Measurements from ENCODE around the gene CCDC134. TPM values are rescaled to one million over a fixed set of nuclear protein-coding genes. Genes with fewer than 3 reads are reported as not detected.

The CCDC134 gene
- total and polyA plus RNA-seq, 7 donors: 2.2 to 7.8 (median 4.9) TPM

DNA sequence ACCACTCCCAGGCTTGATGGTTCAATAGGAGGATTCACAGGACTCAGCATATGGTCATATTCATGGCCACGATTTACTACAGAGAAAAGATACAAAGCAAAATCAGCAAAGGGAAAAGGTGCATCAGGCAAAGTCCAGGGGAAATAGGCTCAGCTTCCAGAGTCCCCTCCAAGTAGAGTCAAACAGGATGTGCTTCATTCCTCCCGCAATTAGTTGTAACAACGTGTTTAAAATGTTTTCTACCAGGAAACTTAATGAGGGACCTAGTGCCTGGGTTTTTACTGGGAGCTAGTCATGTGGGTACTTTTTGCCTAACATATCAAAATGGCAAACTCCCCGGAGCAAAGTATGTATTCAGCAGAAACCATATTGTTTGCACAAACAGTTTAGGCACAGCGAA, 17.5 kb downstream of the CCDC134 start:
- Histone ChIP-seq H3K4me3 (no peak overlapping the region), H3K9me3 (no peaks in the 10 kb centered on the region), H3K27me3 (ENCODE audit: insufficient read depth in 3 of 3, low read length in 2 of 3) (no peaks in the 10 kb centered on the region), H3K36me3 (ENCODE audit: insufficient read depth in 1 of 2, low read depth in 1 of 2) (peaks cover 0 to 14% of the 10 kb centered on the region in 2 donors), H3K4me1 (peaks cover 19% of the 10 kb centered on the region), H3K27ac (no peak overlapping the region)
- DNase-seq (no peak), ATAC-seq (no peak)
- 85 to 90% (median 88%) methylated on average over 5 of the region's 5 CpGs for WGBS, 3 donors
- TF ChIP-seq, protein P1, sequence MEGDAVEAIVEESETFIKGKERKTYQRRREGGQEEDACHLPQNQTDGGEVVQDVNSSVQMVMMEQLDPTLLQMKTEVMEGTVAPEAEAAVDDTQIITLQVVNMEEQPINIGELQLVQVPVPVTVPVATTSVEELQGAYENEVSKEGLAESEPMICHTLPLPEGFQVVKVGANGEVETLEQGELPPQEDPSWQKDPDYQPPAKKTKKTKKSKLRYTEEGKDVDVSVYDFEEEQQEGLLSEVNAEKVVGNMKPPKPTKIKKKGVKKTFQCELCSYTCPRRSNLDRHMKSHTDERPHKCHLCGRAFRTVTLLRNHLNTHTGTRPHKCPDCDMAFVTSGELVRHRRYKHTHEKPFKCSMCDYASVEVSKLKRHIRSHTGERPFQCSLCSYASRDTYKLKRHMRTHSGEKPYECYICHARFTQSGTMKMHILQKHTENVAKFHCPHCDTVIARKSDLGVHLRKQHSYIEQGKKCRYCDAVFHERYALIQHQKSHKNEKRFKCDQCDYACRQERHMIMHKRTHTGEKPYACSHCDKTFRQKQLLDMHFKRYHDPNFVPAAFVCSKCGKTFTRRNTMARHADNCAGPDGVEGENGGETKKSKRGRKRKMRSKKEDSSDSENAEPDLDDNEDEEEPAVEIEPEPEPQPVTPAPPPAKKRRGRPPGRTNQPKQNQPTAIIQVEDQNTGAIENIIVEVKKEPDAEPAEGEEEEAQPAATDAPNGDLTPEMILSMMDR (IDR thresholded peaks at IDR 0.05): no peak
- intact Hi-C loops (cut with DNase I): loop anchor here (10.0 kb wide), 2 partner anchors 247 to 257 kb away; partner anchors contain the start of genes NAGA (in 1 of the 2), PHETA2 (in 1 of the 2) and SMDT1 (in 1 of the 2)

DNA sequence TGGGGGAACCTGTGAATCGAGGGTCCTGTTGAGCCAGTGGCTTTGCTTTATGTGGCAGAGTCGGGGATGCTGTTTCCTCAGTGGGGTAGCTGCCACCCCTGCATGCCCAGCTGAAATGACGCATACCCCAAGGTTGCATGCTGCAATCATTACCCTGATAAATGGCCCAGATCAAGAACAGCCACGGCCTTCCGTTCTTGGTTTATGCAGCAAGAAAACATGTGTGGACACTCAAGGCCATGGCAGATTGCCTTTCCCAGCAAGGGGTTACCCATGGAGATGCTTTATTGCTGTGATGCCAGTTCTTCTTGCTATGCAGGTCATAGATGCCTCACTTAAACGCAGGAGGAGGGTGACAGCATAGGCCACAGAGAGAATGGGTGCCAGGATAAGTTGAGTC, 18.1 kb downstream of the CCDC134 start:
- TF ChIP-seq, protein P1 (IDR thresholded peaks at IDR 0.05): no peak
- H3K9me3 ChIP-seq: no peaks in the 10 kb centered on the region
- DNase-seq (no peak), ATAC-seq (no peak)
- no peak overlapping the region for H3K4me3 ChIP-seq
- intact Hi-C loops (cut with DNase I): loop anchor here (10.0 kb wide), 2 partner anchors 246 to 256 kb away; partner anchors contain the start of genes NAGA (in 1 of the 2), PHETA2 (in 1 of the 2) and SMDT1 (in 1 of the 2)
- WGBS, 3 donors: 90 to 93% (median 91%) methylated on average over 6 of the region's 6 CpGs
- peaks cover 0 to 9% of the 10 kb centered on the region in 2 donors for H3K36me3 ChIP-seq (ENCODE audit: insufficient read depth in 1 of 2, low read depth in 1 of 2)
- H3K27ac ChIP-seq: no peak overlapping the region
- no peaks in the 10 kb centered on the region for H3K27me3 ChIP-seq (ENCODE audit: insufficient read depth in 3 of 3, low read length in 2 of 3)
- peaks cover 19% of the 10 kb centered on the region for H3K4me1 ChIP-seq

GRCh38 chr22:41819257-41819656, 18.8 kb downstream of the CCDC134 start:
- Histone ChIP-seq H3K27ac (no peak overlapping the region), H3K27me3 (ENCODE audit: insufficient read depth in 3 of 3, low read length in 2 of 3) (no peaks in the 10 kb centered on the region), H3K36me3 (ENCODE audit: insufficient read depth in 1 of 2, low read depth in 1 of 2) (peaks cover 0 to 7% of the 10 kb centered on the region in 2 donors), H3K4me1 (peaks cover 19% of the 10 kb centered on the region), H3K9me3 (no peaks in the 10 kb centered on the region), H3K4me3 (no peak overlapping the region)
- no peak for DNase-seq
- 86 to 93% (median 92%) methylated on average over 4 of the region's 4 CpGs for WGBS, 3 donors
- intact Hi-C loops (cut with DNase I): loop anchor here (10.0 kb wide), 2 partner anchors 246 to 256 kb away; partner anchors contain the start of genes NAGA (in 1 of the 2), PHETA2 (in 1 of the 2) and SMDT1 (in 1 of the 2)
- TF ChIP-seq, protein P1 (IDR thresholded peaks at IDR 0.05): no peak
- ATAC-seq: no peak

DNA sequence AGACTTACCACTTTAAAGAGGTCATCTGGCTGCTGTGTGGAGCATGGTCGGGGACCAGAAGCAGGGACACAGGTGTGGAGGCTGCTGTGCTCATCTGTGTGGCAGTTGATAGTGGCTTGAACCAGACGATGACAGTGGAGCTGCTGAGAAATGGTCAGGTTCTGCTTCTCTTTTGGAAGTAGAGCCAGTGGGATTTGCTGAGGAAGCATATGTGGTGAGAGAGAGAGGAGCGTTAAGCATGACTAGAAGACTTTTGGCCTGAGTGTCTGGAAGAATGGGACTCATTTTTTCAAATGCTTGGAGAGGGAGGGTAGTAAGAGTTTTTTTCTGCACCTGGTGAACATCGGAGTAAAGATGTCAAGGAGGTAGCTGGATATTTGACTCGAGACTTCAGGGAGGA, 20.0 kb downstream of the CCDC134 start:
- 81 to 90% (median 86%) methylated on average over 5 of the region's 5 CpGs for WGBS, 3 donors
- no peaks in the 10 kb centered on the region for H3K27me3 ChIP-seq (ENCODE audit: insufficient read depth in 3 of 3, low read length in 2 of 3)
- H3K4me1 ChIP-seq: peaks cover 19% of the 10 kb centered on the region
- H3K9me3 ChIP-seq: no peaks in the 10 kb centered on the region
- H3K36me3 ChIP-seq (ENCODE audit: insufficient read depth in 1 of 2, low read depth in 1 of 2): peaks cover 0 to 7% of the 10 kb centered on the region in 2 donors
- TF ChIP-seq, protein P1 (IDR thresholded peaks at IDR 0.05): no peak
- no peak overlapping the region for H3K27ac ChIP-seq
- no peak overlapping the region for H3K4me3 ChIP-seq
- intact Hi-C loops (cut with DNase I): loop anchor here in 1 of 2 donors (5.0 kb wide), 1 partner anchor 37 kb away; no protein-coding TSS in a partner anchor
- ATAC-seq: no peak
- no peak for DNase-seq
